ENCODE results near the gene RLN3.

DNA sequence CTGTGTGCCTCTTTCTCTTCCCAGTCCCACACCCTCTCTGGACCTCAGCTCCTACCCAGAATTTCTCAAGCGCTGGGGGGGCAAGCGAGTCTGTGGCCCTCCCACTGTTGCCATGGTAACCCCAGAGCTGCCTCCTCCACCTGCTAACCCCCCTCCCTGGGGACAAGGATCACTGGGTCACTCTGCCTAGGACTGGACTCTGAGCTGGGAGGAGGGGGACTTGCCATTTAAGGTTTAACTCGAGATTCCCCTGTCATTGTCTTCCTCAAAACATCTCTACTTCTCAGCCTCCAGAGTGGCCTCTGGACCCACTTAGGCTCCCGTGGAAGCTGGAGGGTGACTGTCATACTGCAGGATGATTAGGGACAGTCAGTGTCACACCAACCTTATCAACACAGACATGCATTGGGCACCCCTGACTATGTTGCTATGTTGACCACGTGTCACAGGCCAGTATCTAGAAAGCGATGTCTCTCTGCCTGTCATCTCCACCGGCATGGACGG, 31.8 kb downstream of the RLN3 start:
- TF ChIP-seq CTCF (IDR thresholded peaks at IDR 0.05) (no peak), POLR2A (IDR thresholded peaks at IDR 0.05) (no peak)

All from breast epithelium (tissue), 3 donors.